HepG2 (cell line): ENCODE data around the gene WNT5B. TPM values are rescaled to one million over a fixed set of nuclear protein-coding genes. Genes with fewer than 3 reads are reported as not detected.

Experiments
- E2F2 ChIP-seq: sonication (generic); formaldehyde crosslinking; IDR thresholded peaks from 2 replicates; pipeline ENCODE4 v1.4.0; 2020; ENCODE audit warnings: missing genetic modification reagents, borderline replicate concordance
- ERF ChIP-seq: IDR thresholded peaks from 2 replicates; pipeline ENCODE4 v1.6.1; 2018; ENCODE audit warnings: missing biosample characterization, missing genetic modification reagents
- FOXA1 ChIP-seq, 2 experiments: fragments of 450-650 bp in 1 of 2; sonication (generic) in 1 of 2; formaldehyde crosslinking in 1 of 2; IDR thresholded peaks; 2 replicates each; pipeline versions ENCODE4 v1.4.0 to v1.6.1; 2016 to 2020; ENCODE audit warnings: missing genetic modification reagents in 1 of 2
- FOXK2 ChIP-seq: fragments of 450-650 bp; IDR thresholded peaks from 2 replicates; pipeline ENCODE4 v1.6.1; 2016
- GTF2F1 ChIP-seq: fragments of 150-350 bp; IDR thresholded peaks from 2 replicates; pipeline ENCODE4 v1.6.1; 2014; ENCODE audit warnings: low read length
- HDAC2 ChIP-seq: sonication (generic); formaldehyde crosslinking; IDR thresholded peaks from 2 replicates; pipeline ENCODE4 v1.4.0; 2020; ENCODE audit warnings: missing genetic modification reagents
- KAT2B ChIP-seq: fragments of 150-350 bp; IDR thresholded peaks from 2 replicates; pipeline ENCODE4 v1.6.1; 2014; ENCODE audit warnings: low read depth, low read length, borderline replicate concordance
- KLF15 ChIP-seq: sonication (generic); formaldehyde crosslinking; IDR thresholded peaks from 2 replicates; pipeline ENCODE4 v1.8.1; 2023; ENCODE audit warnings: borderline replicate concordance, mild to moderate bottlenecking, inconsistent platforms, missing genetic modification reagents, mixed read lengths
- MLX ChIP-seq: IDR thresholded peaks from 2 replicates; pipeline ENCODE4 v1.6.1; 2016
- PLRG1 ChIP-seq: fragments of 450-650 bp; conservative IDR thresholded peaks from 2 replicates; pipeline ENCODE4 v1.6.1; 2016
- POLR2G ChIP-seq: fragments of 200-400 bp; formaldehyde crosslinking; IDR thresholded peaks from 2 replicates; pipeline ENCODE4 v1.6.1; 2018; ENCODE audit warnings: mild to moderate bottlenecking, low read depth, low read length, moderate library complexity
- PRMT3 ChIP-seq: sonication (generic); formaldehyde crosslinking; IDR thresholded peaks from 2 replicates; pipeline ENCODE4 v1.8.1; 2022; ENCODE audit warnings: low read depth, mild to moderate bottlenecking, moderate library complexity, missing genetic modification reagents, borderline replicate concordance
- SOX13 ChIP-seq, 3 experiments: fragments of 450-650 bp in 1 of 3; sonication (generic) in 1 of 3; formaldehyde crosslinking in 1 of 3; IDR thresholded peaks in 2 of 3; conservative IDR thresholded peaks in 1 of 3; 2 replicates each; pipeline versions ENCODE4 v1.5.0 to v1.6.1; 2016 to 2020; ENCODE audit warnings: antibody characterized with exemption in 1 of 3, mild to moderate bottlenecking in 1 of 3, missing compliant biosample characterization in 1 of 3, missing genetic modification reagents in 1 of 3, moderate library complexity in 1 of 3
- ZFY ChIP-seq: sonication (generic); formaldehyde crosslinking; IDR thresholded peaks from 2 replicates; pipeline ENCODE4 v1.4.0; 2020; ENCODE audit warnings: missing genetic modification reagents
- ZIK1 ChIP-seq: sonication (generic); formaldehyde crosslinking; IDR thresholded peaks from 2 replicates; pipeline ENCODE4 v1.5.0; 2020; ENCODE audit warnings: mild to moderate bottlenecking, low read depth, missing genetic modification reagents, borderline replicate concordance
- ZNF180 ChIP-seq: sonication (generic); formaldehyde crosslinking; IDR thresholded peaks from 2 replicates; pipeline ENCODE4 v1.4.0; 2020; ENCODE audit warnings: low read depth, missing genetic modification reagents, borderline replicate concordance
- ZNF616 ChIP-seq: sonication (generic); formaldehyde crosslinking; IDR thresholded peaks from 2 replicates; pipeline ENCODE4 v1.5.0; 2020; ENCODE audit warnings: low read depth, mild to moderate bottlenecking, missing genetic modification reagents
- ZSCAN21 ChIP-seq: sonication (generic); formaldehyde crosslinking; IDR thresholded peaks from 2 replicates; pipeline ENCODE4 v1.8.0; 2022; ENCODE audit warnings: mild to moderate bottlenecking, missing genetic modification reagents, moderate library complexity, borderline replicate concordance
- polyA plus RNA-seq, 8 experiments: library from polyadenylated mRNA; depleted of rRNA in 3 of 8; stranded (reverse) in 7 of 8; unstranded in 1 of 8; fragments of >200 nt; fragmentation: Illumina TruSeq in 4 of 8; extraction: Trizol in 4 of 8; gene quantifications; 2 replicates each; pipeline versions ENCODE4 v1.2.1 to v1.2.3, GENCODE V29; 2011 to 2016; ENCODE audit warnings: low read depth in 4 of 8, missing spikeins in 1 of 8, mixed read lengths in 1 of 8; ENCODE audit not compliant: insufficient read depth in 1 of 8
- total RNA-seq, 5 experiments: library from RNA; depleted of rRNA; stranded (reverse); fragments of >200 nt; fragmentation: Illumina TruSeq; extraction: Trizol; gene quantifications; 2 replicates each; pipeline ENCODE4 v1.2.3, GENCODE V29; 2016; ENCODE audit warnings: low read depth in 1 of 5
- TF ChIP-seq, protein P1 (sequence below): sonication (generic); formaldehyde crosslinking; IDR thresholded peaks from 2 replicates; pipeline ENCODE4 v1.5.0; 2020; ENCODE audit warnings: mild to moderate bottlenecking, missing genetic modification reagents
- TF ChIP-seq, protein P2 (sequence below): sonication (generic); formaldehyde crosslinking; IDR thresholded peaks from 2 replicates; pipeline ENCODE4 v1.4.0; 2020; ENCODE audit warnings: missing genetic modification reagents, borderline replicate concordance
- TF ChIP-seq, protein P3 (sequence below): sonication (generic); formaldehyde crosslinking; IDR thresholded peaks from 2 replicates; pipeline ENCODE4 v1.5.0; 2020; ENCODE audit warnings: missing genetic modification reagents

The WNT5B gene
- total and polyA plus RNA-seq, 2 of the 13 experiments (the other 11 are each of a cell fraction or from before 2014, with no cell fraction given): 0.04 TPM; not detected in 1

DNA sequence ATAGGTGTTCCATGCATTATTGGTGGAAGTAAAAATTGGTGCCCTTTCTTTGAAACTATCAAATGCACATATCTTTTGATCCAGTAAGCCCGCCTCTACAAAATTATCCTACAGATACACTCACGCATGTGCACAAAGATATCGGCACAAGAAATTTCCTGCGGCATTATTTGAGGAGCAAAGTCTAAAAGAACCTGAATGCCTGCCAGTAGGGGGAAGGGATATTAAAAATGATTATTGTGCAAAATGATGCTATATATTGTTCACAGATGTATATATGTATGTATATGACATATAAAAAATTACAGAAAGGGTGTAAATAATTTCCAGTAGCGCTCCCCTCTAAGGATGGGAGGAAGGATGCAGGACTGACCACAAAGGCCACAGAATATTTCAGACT is 37.2 kb downstream of the WNT5B start (continued):
- TF ChIP-seq, protein P1, sequence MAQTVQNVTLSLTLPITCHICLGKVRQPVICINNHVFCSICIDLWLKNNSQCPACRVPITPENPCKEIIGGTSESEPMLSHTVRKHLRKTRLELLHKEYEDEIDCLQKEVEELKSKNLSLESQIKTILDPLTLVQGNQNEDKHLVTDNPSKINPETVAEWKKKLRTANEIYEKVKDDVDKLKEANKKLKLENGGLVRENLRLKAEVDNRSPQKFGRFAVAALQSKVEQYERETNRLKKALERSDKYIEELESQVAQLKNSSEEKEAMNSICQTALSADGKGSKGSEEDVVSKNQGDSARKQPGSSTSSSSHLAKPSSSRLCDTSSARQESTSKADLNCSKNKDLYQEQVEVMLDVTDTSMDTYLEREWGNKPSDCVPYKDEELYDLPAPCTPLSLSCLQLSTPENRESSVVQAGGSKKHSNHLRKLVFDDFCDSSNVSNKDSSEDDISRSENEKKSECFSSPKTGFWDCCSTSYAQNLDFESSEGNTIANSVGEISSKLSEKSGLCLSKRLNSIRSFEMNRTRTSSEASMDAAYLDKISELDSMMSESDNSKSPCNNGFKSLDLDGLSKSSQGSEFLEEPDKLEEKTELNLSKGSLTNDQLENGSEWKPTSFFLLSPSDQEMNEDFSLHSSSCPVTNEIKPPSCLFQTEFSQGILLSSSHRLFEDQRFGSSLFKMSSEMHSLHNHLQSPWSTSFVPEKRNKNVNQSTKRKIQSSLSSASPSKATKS (CRISPR knock-in tag): no peak
- TF ChIP-seq, protein P2, sequence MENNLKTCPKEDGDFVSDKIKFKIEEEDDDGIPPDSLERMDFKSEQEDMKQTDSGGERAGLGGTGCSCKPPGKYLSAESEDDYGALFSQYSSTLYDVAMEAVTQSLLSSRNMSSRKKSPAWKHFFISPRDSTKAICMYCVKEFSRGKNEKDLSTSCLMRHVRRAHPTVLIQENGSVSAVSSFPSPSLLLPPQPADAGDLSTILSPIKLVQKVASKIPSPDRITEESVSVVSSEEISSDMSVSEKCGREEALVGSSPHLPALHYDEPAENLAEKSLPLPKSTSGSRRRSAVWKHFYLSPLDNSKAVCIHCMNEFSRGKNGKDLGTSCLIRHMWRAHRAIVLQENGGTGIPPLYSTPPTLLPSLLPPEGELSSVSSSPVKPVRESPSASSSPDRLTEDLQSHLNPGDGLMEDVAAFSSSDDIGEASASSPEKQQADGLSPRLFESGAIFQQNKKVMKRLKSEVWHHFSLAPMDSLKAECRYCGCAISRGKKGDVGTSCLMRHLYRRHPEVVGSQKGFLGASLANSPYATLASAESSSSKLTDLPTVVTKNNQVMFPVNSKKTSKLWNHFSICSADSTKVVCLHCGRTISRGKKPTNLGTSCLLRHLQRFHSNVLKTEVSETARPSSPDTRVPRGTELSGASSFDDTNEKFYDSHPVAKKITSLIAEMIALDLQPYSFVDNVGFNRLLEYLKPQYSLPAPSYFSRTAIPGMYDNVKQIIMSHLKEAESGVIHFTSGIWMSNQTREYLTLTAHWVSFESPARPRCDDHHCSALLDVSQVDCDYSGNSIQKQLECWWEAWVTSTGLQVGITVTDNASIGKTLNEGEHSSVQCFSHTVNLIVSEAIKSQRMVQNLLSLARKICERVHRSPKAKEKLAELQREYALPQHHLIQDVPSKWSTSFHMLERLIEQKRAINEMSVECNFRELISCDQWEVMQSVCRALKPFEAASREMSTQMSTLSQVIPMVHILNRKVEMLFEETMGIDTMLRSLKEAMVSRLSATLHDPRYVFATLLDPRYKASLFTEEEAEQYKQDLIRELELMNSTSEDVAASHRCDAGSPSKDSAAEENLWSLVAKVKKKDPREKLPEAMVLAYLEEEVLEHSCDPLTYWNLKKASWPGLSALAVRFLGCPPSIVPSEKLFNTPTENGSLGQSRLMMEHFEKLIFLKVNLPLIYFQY (CRISPR knock-in tag): no peak
- TF ChIP-seq, protein P3, sequence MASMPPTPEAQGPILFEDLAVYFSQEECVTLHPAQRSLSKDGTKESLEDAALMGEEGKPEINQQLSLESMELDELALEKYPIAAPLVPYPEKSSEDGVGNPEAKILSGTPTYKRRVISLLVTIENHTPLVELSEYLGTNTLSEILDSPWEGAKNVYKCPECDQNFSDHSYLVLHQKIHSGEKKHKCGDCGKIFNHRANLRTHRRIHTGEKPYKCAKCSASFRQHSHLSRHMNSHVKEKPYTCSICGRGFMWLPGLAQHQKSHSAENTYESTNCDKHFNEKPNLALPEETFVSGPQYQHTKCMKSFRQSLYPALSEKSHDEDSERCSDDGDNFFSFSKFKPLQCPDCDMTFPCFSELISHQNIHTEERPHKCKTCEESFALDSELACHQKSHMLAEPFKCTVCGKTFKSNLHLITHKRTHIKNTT (CRISPR knock-in tag): no peak
- TF ChIP-seq MLX (CRISPR knock-in tag) (no peak), ZIK1 (CRISPR knock-in tag) (no peak), ZFY (CRISPR knock-in tag) (no peak), PRMT3 (CRISPR knock-in tag) (no peak), HDAC2 (CRISPR knock-in tag) (no peak), FOXA1 (IDR thresholded peaks at IDR 0.05) (no peak), FOXA1 (CRISPR knock-in tag; IDR thresholded peaks at IDR 0.05) (no peak), KLF15 (CRISPR knock-in tag) (no peak), FOXK2 (no peak), KAT2B (no peak), SOX13 (IDR thresholded peaks at IDR 0.05) (no peak), SOX13 (CRISPR knock-in tag; conservative IDR thresholded peaks at IDR 0.05 in 1 of 2, IDR thresholded peaks at IDR 0.05 in 1 of 2) (0 out of 4 replicates have a peak, but pooled peaks of 1 of the 2 experiments have one; percentile 25), E2F2 (CRISPR knock-in tag) (no peak), PLRG1 (no peak), ZNF616 (CRISPR knock-in tag) (no peak), ZSCAN21 (no peak), ZNF180 (CRISPR knock-in tag) (no peak), POLR2G (no peak), ERF (CRISPR knock-in tag) (0 out of 2 replicates have a peak, but pooled peaks have one; percentile 4), GTF2F1 (no peak)
